HepG2 (cell line): ENCODE results near the gene SIAH3. TPM values are rescaled to one million over a fixed set of nuclear protein-coding genes. Genes with fewer than 3 reads are reported as not detected.

Source experiments
- ATAC-seq: fragments of 200-7000 bp; cut with Tn5 transposase; 3 replicates; pipeline ENCODE4 v1.9.1; 2020; ENCODE audit warnings: mild to moderate bottlenecking, moderate library complexity
- BruUV-seq: library from RNA; stranded (reverse); fragments of 400-500 nt; replicated peaks from 2 replicates; lab custom pipeline; 2021; lab: Mats Ljungman, UMichigan
- CTCF ChIA-PET: fragments of 300-600 bp; formaldehyde crosslinking; extraction: SDS; loops from one replicate; lab custom pipeline; 2021; ENCODE audit warnings: low total read pairs, inconsistent platforms, low intra/inter-chr PET ratio; lab: Yijun Ruan, JAX
- POLR2A ChIA-PET: fragments of 350-600 bp; sonication (Branson Sonifier 250); formaldehyde crosslinking; loops from one replicate; lab custom pipeline; 2020; ENCODE audit warnings: antibody characterized with exemption, inconsistent platforms; lab: Yijun Ruan, JAX
- DNase-seq: peaks from one replicate; pipeline ENCODE4 v3.0.0-alpha.2; 2015; ENCODE audit warnings: low spot score
- FAIRE-seq: peaks from 3 replicates; lab custom pipeline; 2011; peaks lifted over from hg19 to GRCh38; lab: Jason Lieb, UNC
- H2AFZ ChIP-seq: one replicate; pipeline ENCODE4 v1.6.1; 2011; ENCODE audit warnings: low read length, inconsistent platforms
- H3K27ac ChIP-seq: fragments of 300-600 bp; 3 replicates; pipeline ENCODE4 v1.8.0; 2011; ENCODE audit warnings: mixed run types, mild to moderate bottlenecking, mixed read lengths, low read length, inconsistent platforms; ENCODE audit not compliant: insufficient read depth; ENCODE audit errors: extremely low read length
- H3K27me3 ChIP-seq, 2 experiments: fragments of 200-600 bp in 1 of 2; 2 replicates in 1 of 2; 3 replicates in 1 of 2; pipeline versions ENCODE4 v1.6.0 to v1.8.0; 2011; ENCODE audit warnings: low read length in 2 of 2, mild to moderate bottlenecking in 2 of 2, moderate library complexity in 2 of 2, inconsistent platforms in 1 of 2; ENCODE audit not compliant: insufficient read depth in 2 of 2, control insufficient read depth in 1 of 2
- H3K36me3 ChIP-seq, 2 experiments: fragments of 200-600 bp in 1 of 2; replicated peaks in 1 of 2; 2 replicates in 1 of 2; 3 replicates in 1 of 2; pipeline versions ENCODE4 v1.5.1 to v1.8.0; 2011; ENCODE audit warnings: low read length in 2 of 2, inconsistent platforms in 1 of 2; ENCODE audit not compliant: insufficient read depth in 2 of 2, control insufficient read depth in 1 of 2
- H3K4me1 ChIP-seq: 2 replicates; pipeline ENCODE4 v1.5.1; 2012; ENCODE audit warnings: low read length, inconsistent platforms; ENCODE audit not compliant: insufficient read depth
- H3K4me2 ChIP-seq: 2 replicates; pipeline ENCODE4 v1.6.0; 2011; ENCODE audit warnings: low read depth, low read length, inconsistent platforms
- H3K4me3 ChIP-seq, 3 experiments: fragments of 200-600 bp in 1 of 3; sonication (generic), shearing (Covaris generic) in 1 of 3; replicated peaks in 1 of 3; 2 replicates each; pipeline ENCODE4 v1.5.1; 2011 to 2016; ENCODE audit warnings: low read length in 3 of 3, inconsistent platforms in 2 of 3, low read depth in 2 of 3, mild to moderate bottlenecking in 2 of 3, control low read depth in 1 of 3, mixed read lengths in 1 of 3; ENCODE audit not compliant: insufficient read depth in 1 of 3
- H3K79me2 ChIP-seq: one replicate; pipeline ENCODE4 v1.6.1; 2011; ENCODE audit warnings: low read length, inconsistent platforms; ENCODE audit not compliant: insufficient read depth
- H3K9ac ChIP-seq: 2 replicates; pipeline ENCODE4 v1.6.0; 2011; ENCODE audit warnings: mild to moderate bottlenecking, low read depth, low read length, inconsistent platforms; ENCODE audit not compliant: insufficient read depth
- H3K9me3 ChIP-seq: 2 replicates; pipeline ENCODE4 v1.5.1; 2012; ENCODE audit warnings: mild to moderate bottlenecking, low read length
- H4K20me1 ChIP-seq: 2 replicates; pipeline ENCODE4 v1.6.0; 2011; ENCODE audit warnings: inconsistent platforms, mild to moderate bottlenecking, low read length, moderate library complexity; ENCODE audit not compliant: insufficient read depth
- GMEB2 ChIP-seq: IDR thresholded peaks from 2 replicates; pipeline ENCODE4 v1.6.1; 2016; ENCODE audit warnings: missing biosample characterization, missing genetic modification reagents, low read depth
- GZF1 ChIP-seq: sonication (generic); formaldehyde crosslinking; IDR thresholded peaks from 2 replicates; pipeline ENCODE4 v1.5.1; 2020; ENCODE audit warnings: mild to moderate bottlenecking, missing genetic modification reagents
- HMG20B ChIP-seq: conservative IDR thresholded peaks from 2 replicates; pipeline ENCODE4 v1.6.1; 2016; ENCODE audit warnings: missing genetic modification reagents, missing compliant biosample characterization
- HOMEZ ChIP-seq: IDR thresholded peaks from 2 replicates; pipeline ENCODE4 v1.6.1; 2016; ENCODE audit warnings: low read depth
- IRX3 ChIP-seq: sonication (generic); formaldehyde crosslinking; IDR thresholded peaks from 2 replicates; pipeline ENCODE4 v1.8.1; 2023; ENCODE audit warnings: mild to moderate bottlenecking, low read depth, missing genetic modification reagents, borderline replicate concordance
- MAFG ChIP-seq: sonication (generic); formaldehyde crosslinking; IDR thresholded peaks from 2 replicates; pipeline ENCODE4 v1.5.1; 2020; ENCODE audit warnings: mild to moderate bottlenecking, missing genetic modification reagents
- MAZ ChIP-seq, 2 experiments: sonication (generic) in 1 of 2; formaldehyde crosslinking in 1 of 2; IDR thresholded peaks; 2 replicates each; pipeline versions ENCODE4 v1.5.0 to v1.6.1; 2012 to 2020; ENCODE audit warnings: low read depth in 2 of 2, mild to moderate bottlenecking in 2 of 2, borderline replicate concordance in 1 of 2, improper control_type of control experiment in 1 of 2, low read length in 1 of 2, missing genetic modification reagents in 1 of 2, moderate library complexity in 1 of 2
- MBD4 ChIP-seq: IDR thresholded peaks from 2 replicates; pipeline ENCODE4 v1.6.1; 2012; ENCODE audit warnings: low read length, inconsistent platforms, borderline replicate concordance
- NCOA5 ChIP-seq: sonication (generic); formaldehyde crosslinking; IDR thresholded peaks from 2 replicates; pipeline ENCODE4 v1.4.0; 2020; ENCODE audit warnings: missing genetic modification reagents
- SAFB2 ChIP-seq: sonication (generic); formaldehyde crosslinking; IDR thresholded peaks from 2 replicates; pipeline ENCODE4 v1.5.1; 2020; ENCODE audit warnings: missing genetic modification reagents, low read depth, mild to moderate bottlenecking, borderline replicate concordance
- SP4 ChIP-seq: sonication (generic); formaldehyde crosslinking; IDR thresholded peaks from 2 replicates; pipeline ENCODE4 v1.8.1; 2023; ENCODE audit warnings: mild to moderate bottlenecking, missing genetic modification reagents
- SPEN ChIP-seq: sonication (generic); formaldehyde crosslinking; IDR thresholded peaks from 2 replicates; pipeline ENCODE4 v1.5.1; 2020; ENCODE audit warnings: low read depth, mild to moderate bottlenecking, missing genetic modification reagents
- SUZ12 ChIP-seq: fragments of 150-350 bp; IDR thresholded peaks from 2 replicates; pipeline ENCODE4 v1.6.1; 2014; ENCODE audit warnings: low read depth, low read length
- ZEB1 ChIP-seq: IDR thresholded peaks from 2 replicates; pipeline ENCODE4 v1.6.1; 2012; ENCODE audit warnings: mild to moderate bottlenecking, low read depth, inconsistent platforms; ENCODE audit not compliant: insufficient replicate concordance
- ZFP36L1 ChIP-seq: sonication (generic); formaldehyde crosslinking; IDR thresholded peaks from 2 replicates; pipeline ENCODE4 v1.8.0; 2022; ENCODE audit warnings: mild to moderate bottlenecking, missing genetic modification reagents, moderate library complexity
- ZMYM3 ChIP-seq: sonication (generic); formaldehyde crosslinking; IDR thresholded peaks from 2 replicates; pipeline ENCODE4 v1.5.1; 2020; ENCODE audit warnings: mild to moderate bottlenecking, missing genetic modification reagents
- ZNF296 ChIP-seq: sonication (generic); formaldehyde crosslinking; conservative IDR thresholded peaks from 2 replicates; pipeline ENCODE4 v1.5.0; 2020; ENCODE audit warnings: mild to moderate bottlenecking, missing genetic modification reagents
- ZNF362 ChIP-seq: sonication (generic); formaldehyde crosslinking; IDR thresholded peaks from 2 replicates; pipeline ENCODE4 v1.4.0; 2020; ENCODE audit warnings: missing genetic modification reagents, mild to moderate bottlenecking, borderline replicate concordance
- ZNF747 ChIP-seq: sonication (generic); formaldehyde crosslinking; IDR thresholded peaks from 2 replicates; pipeline ENCODE4 v1.8.1; 2023; ENCODE audit warnings: missing genetic modification reagents, mild to moderate bottlenecking, borderline replicate concordance
- ZUFSP ChIP-seq: sonication (generic); formaldehyde crosslinking; IDR thresholded peaks from 2 replicates; pipeline ENCODE4 v1.9.0; 2021; ENCODE audit warnings: missing genetic modification reagents, mild to moderate bottlenecking, borderline replicate concordance
- WGBS: methylation state at CpG from one replicate; pipeline ENCODE4 v1.1.6; 2017; ENCODE audit warnings: low lambda C conversion rate; 5-methylcytosine and 5-hydroxymethylcytosine counted together
- in situ Hi-C: cut with HindIII; loops from 2 replicates; pipeline ENCODE4 v1.10.0; 2017; ENCODE audit warnings: low pct_unique_long_range_greater_than_20kb; ENCODE audit not compliant: extremely low pct_ligation_motif_present
- intact Hi-C: fragments of 100-400 bp; cut with micrococcal nuclease; formaldehyde crosslinking; loops from one replicate; pipeline ENCODE4 v1.10.0; 2022; ENCODE audit not compliant: unreplicated experiment
- polyA plus RNA-seq, 8 experiments: library from polyadenylated mRNA; depleted of rRNA in 3 of 8; stranded (reverse) in 7 of 8; unstranded in 1 of 8; fragments of >200 nt; fragmentation: Illumina TruSeq in 4 of 8; extraction: Trizol in 4 of 8; gene quantifications; 2 replicates each; pipeline versions ENCODE4 v1.2.1 to v1.2.3, GENCODE V29; 2011 to 2016; ENCODE audit warnings: low read depth in 4 of 8, missing spikeins in 1 of 8, mixed read lengths in 1 of 8; ENCODE audit not compliant: insufficient read depth in 1 of 8
- total RNA-seq, 5 experiments: library from RNA; depleted of rRNA; stranded (reverse); fragments of >200 nt; fragmentation: Illumina TruSeq; extraction: Trizol; gene quantifications; 2 replicates each; pipeline ENCODE4 v1.2.3, GENCODE V29; 2016; ENCODE audit warnings: low read depth in 1 of 5

SIAH3 gene
- total and polyA plus RNA-seq, 2 of the 13 experiments (the other 11 are each of a cell fraction or from before 2014, with no cell fraction given), result not detected

GRCh38 chr13:45859705-45860104 lies 8.2 kb upstream of the SIAH3 start:
- no peak overlapping the region for H3K4me2 ChIP-seq
- no peaks in the 10 kb centered on the region; a peak in 1 of 5 replicates for H3K27me3 ChIP-seq
- no TSS peak for BruUV-seq
- H3K9ac ChIP-seq, result no peak overlapping the region
- no peak overlapping the region for H3K27ac ChIP-seq
- intact Hi-C loops, result no loop called here
- ChIA-PET POLR2A (no interaction called here), CTCF (no interaction called here)
- TF ChIP-seq SPEN (CRISPR knock-in tag) (no peak), NCOA5 (CRISPR knock-in tag) (no peak), IRX3 (CRISPR knock-in tag) (no peak), ZUFSP (CRISPR knock-in tag) (no peak), ZNF362 (no peak), SUZ12 (no peak), ZNF296 (CRISPR knock-in tag) (no peak), SAFB2 (CRISPR knock-in tag) (no peak), ZNF747 (CRISPR knock-in tag) (no peak), GZF1 (no peak), MAFG (CRISPR knock-in tag) (no peak), ZFP36L1 (CRISPR knock-in tag) (no peak), SP4 (CRISPR knock-in tag) (no peak), ZMYM3 (CRISPR knock-in tag) (no peak), GMEB2 (no peak), ZEB1 (no peak), MAZ (IDR thresholded peaks at IDR 0.05; ENCODE audit: borderline replicate concordance, low read depth, low read length) (no peak), MAZ (CRISPR knock-in tag; IDR thresholded peaks at IDR 0.05; ENCODE audit: low read depth) (no peak), HMG20B (CRISPR knock-in tag) (no peak), HOMEZ (CRISPR knock-in tag) (no peak), MBD4 (no peak)
- no peaks in the 10 kb centered on the region for H3K36me3 ChIP-seq
- no peaks in the 10 kb centered on the region for H4K20me1 ChIP-seq
- no peaks in the 10 kb centered on the region for H3K79me2 ChIP-seq
- no peaks in the 10 kb centered on the region for H3K4me1 ChIP-seq
- no peak overlapping the region for H2AFZ ChIP-seq
- ATAC-seq (no peak), FAIRE-seq (no peak), DNase-seq (no peak)
- in situ Hi-C loops, result no loop called here
- H3K9me3 ChIP-seq, result peaks cover 3% of the 10 kb centered on the region; the same call in 1 of the 2 replicates
- 0% methylated on average over 2 of the region's 2 CpGs for WGBS
- no peak overlapping the region for H3K4me3 ChIP-seq
